GM21390 (cell line): ENCODE measurements around the gene CYRIA.
A peak's percentile ranks its signal among the peaks of the same experiment; 100 is the strongest.

Experiments used
- ATAC-seq: cut with Tn5 transposase; IDR thresholded peaks from one replicate; pipeline ENCODE4 v1.9.1; 2021; ENCODE audit not compliant: unreplicated experiment

The CYRIA gene

GRCh38 chr2:16652296-16653082 lies 13.1 kb downstream of the CYRIA start:
- no peak for ATAC-seq

DNA sequence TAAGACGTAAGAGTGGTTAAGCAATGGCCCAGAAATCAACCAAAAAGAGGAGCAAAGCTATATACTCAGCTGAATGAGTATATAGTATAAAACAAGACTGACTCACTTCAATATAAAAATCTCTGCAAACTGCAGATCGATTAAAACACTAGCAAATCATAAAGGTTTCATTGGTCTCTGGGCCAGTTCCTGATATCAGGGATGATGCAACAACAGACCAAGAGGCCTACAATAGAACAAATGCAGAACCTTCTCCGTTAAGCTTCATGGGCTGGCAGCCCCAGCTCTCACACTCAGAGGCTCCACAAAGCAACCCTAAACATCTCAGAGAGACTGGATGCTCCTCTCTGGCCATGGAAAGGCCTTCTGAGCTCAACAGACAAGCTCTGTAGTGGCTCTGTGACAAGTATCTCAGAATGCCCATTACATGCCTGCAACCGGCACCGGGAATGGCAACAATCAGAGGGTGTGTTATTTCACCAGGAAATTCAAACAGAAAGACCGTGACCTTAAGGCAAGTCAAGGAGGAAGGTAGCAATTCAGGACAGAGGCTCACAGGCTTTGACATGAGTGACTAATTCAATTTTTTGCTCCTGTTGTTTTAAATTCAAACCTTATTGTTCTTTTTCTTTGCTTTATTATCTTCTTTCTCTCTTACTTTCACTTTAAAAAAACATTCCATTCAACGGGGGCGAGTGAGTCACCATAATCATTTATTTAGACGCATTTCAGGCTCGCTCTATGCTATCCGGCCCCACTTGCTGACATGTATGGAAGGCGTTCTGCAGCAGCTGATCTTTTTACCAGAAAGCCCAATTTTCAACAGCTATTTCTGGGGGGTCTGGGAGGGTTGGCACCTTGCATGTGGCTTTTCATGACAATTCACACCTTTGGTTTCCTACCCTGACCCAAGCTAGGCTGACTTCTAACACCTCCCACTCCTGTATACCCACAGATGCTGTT lies 15.1 kb downstream of the CYRIA start:
- no peak for ATAC-seq

DNA sequence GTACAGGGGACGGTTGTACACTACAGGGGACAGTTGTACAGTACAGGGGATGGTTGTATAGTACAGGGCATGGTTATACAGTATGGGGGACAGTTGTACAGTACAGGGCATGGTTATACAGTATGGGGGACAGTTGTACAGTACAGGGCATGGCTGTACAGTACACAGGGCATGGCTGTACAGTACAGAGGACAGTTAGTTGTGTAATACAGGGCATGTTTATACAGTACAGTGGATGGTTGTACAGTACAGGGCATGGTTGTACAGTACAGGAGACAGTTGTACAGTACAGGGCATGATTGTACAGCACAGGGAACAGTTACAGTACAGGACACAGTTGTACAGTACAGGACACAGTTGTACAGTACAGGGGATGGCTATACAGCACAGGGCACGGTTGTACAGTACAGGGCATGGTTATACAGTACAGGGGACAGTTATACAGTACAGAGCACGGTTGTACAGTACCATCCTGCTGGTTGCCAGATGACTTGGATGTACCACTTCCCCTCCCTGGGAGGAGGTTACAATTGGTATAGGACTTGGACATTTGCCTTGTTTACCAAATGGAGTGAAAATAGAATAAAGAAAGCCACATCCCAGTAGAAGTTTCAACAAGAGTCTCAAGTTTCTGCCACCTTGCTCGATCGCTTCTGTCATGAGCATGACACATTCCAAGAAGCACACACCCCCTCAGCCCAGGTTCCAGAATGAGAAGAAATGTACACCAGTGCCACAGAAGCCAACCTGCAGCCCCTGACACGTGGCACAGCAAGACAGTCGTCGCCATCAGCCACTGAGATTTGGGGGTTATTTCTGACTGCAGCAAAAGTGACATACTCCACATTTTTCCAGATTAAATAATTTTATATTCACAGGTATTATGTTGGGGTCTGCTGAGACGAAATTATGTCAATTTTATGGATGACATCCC lies 16.0 kb downstream of the CYRIA start:
- ATAC-seq: peak; percentile 30

DNA sequence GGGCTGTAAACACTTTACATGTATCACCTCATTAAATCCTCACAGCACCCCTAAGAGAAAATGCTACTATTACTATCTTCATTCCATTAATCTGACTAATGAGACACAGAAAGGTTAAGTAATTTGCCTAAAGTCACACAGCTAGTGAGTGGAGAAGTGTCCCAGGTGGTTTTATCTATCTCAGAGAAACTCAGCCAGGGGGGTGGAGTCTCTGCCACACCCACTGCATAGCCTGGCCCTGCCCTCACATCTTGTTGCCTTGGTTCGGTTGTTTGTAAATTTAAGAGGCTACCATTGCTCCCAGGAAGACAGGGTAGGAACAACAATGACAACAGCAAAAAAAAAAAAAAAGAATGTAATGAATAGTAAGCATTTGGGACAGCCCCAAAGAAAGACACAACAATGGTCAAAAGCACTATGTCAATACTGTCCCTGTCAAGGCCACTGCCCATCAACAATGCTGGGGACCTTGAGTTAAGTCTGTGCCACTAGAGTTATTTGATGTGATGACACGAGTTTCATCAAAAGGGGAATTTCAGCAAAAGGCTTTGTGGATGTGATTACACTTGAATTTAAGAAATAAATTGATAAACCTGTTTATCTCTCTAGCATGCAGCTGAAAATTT lies 17.5 kb downstream of the CYRIA start:
- no peak for ATAC-seq

DNA sequence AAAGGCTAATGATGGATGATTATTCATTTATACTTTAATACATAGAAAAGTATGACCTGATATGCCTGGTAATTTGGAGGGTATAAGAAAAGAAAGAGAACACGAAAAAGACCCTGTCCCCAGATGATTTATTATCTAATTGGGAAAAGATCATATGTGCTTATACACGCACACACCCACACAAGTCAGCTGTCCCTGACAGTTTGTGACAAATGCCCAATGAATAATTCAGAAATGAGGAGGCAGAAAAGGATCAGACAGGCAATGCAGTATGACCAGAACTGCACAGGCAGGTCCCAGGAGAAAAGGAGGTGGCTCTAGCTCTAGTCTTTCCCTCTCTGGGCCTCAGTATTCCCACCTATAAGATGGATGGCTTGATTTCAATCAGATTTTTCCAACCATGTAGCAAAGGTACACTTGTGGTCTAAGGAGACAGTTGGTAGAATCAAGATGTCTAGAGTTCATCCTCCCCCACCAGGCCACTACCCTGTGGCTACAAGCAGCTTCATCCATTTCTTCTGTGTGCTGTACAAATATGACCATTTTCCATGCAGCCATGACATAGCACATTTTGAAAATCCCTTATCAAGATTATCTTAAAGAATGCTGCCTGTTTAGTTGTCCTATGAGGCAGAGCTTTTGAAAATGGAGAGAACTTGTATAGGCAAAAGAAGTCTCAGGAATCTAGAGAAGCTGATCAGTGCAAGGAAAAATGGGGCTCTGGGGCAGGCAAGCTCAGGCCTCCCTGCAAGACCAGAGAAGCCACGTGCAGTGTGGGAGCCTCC lies 19.7 kb downstream of the CYRIA start:
- ATAC-seq: no peak

- no peak for ATAC-seq
Measured at GRCh38 chr2:16645088-16645487, 20.5 kb downstream of the CYRIA start.

GRCh38 chr2:16644221-16644925 lies 21.3 kb downstream of the CYRIA start:
- ATAC-seq: no peak

GRCh38 chr2:16643099-16643498 lies 22.5 kb downstream of the CYRIA start:
- ATAC-seq: no peak

- no peak for ATAC-seq
Measured at GRCh38 chr2:16642088-16642487, 23.5 kb downstream of the CYRIA start.

- no peak for ATAC-seq
Measured at GRCh38 chr2:16641509-16641908, 24.1 kb downstream of the CYRIA start.

- ATAC-seq: no peak
Measured at GRCh38 chr2:16640867-16641266, 24.8 kb downstream of the CYRIA start.

GRCh38 chr2:16640001-16640700 lies 25.5 kb downstream of the CYRIA start:
- no peak for ATAC-seq

DNA sequence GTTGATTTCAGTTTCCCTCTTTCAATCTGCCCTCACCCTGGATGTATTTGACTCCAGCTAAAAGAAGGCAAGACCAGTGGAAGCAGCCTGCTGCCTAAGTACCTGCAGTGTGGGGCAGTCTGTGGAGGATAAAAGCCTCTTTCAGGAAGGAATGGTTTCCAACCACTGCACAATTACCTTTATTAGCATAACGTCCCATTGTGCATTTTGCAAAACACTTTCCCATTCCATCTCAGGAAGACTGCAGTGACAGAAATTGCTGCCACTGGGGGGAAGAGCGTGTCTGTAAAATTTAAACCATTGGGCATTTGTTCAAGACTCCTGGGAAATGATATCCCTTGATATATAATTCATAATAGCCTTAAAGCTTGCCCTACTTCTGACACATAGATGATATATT lies 26.2 kb downstream of the CYRIA start:
- ATAC-seq: no peak

- no peak for ATAC-seq
Measured at GRCh38 chr2:16638946-16639345, 26.7 kb downstream of the CYRIA start.

- no peak for ATAC-seq
Measured at GRCh38 chr2:16637304-16637703, 28.3 kb downstream of the CYRIA start.

GRCh38 chr2:16635791-16636699 lies 29.6 kb downstream of the CYRIA start:
- ATAC-seq: no peak

GRCh38 chr2:16633621-16634430 lies 31.8 kb downstream of the CYRIA start:
- no peak for ATAC-seq
